ENCODE measurements around the gene OR6F1.
"Not testable (repeated sequence)": the region's sequence is repeated elsewhere in the genome, so short reads cannot be mapped to it uniquely, and the experiment has no call there.

OR6F1 gene

GRCh38 chr1:247716546-247716945 is at the start of gene OR6F1:
Gene OR6F1, minus strand, starts transcription at chr1:247716646. Its CDS starts 3,891 bp downstream, at chr1:247712755.
- no peak for DNase-seq (ENCODE audit: extremely low read depth in 1 of 2, low read depth in 1 of 2)

- DNase-seq (ENCODE audit: extremely low read depth in 1 of 2, low read depth in 1 of 2): no peak
Measured at GRCh38 chr1:247760456-247760855, 44.0 kb upstream of the OR6F1 start, which contains the start of gene OR1C1. Gene OR1C1, minus strand, starts transcription at chr1:247760556. Its CDS starts 2,150 bp downstream, at chr1:247758406.

- DNase-seq (ENCODE audit: extremely low read depth in 1 of 2, low read depth in 1 of 2): not testable (repeated sequence)
Measured at GRCh38 chr1:247754311-247754710, 37.9 kb upstream of the OR6F1 start.

GRCh38 chr1:247749870-247750269 is 33.4 kb upstream of the OR6F1 start:
- DNase-seq (ENCODE audit: extremely low read depth in 1 of 2, low read depth in 1 of 2): no peak

GRCh38 chr1:247748041-247748440 is 31.6 kb upstream of the OR6F1 start, which contains the start of gene OR14A2:
Gene OR14A2, minus strand, starts transcription at chr1:247748141.
- no peak for DNase-seq (ENCODE audit: extremely low read depth in 1 of 2, low read depth in 1 of 2)

- DNase-seq (ENCODE audit: extremely low read depth in 1 of 2, low read depth in 1 of 2): no peak
Measured at GRCh38 chr1:247747616-247748015, 31.2 kb upstream of the OR6F1 start.

- DNase-seq (ENCODE audit: extremely low read depth in 1 of 2, low read depth in 1 of 2): no peak
Measured at GRCh38 chr1:247746391-247746935, 30.0 kb upstream of the OR6F1 start.

GRCh38 chr1:247742215-247742760 is 25.8 kb upstream of the OR6F1 start:
- DNase-seq (ENCODE audit: extremely low read depth in 1 of 2, low read depth in 1 of 2): not testable (repeated sequence)

- no peak for DNase-seq (ENCODE audit: extremely low read depth in 1 of 2, low read depth in 1 of 2)
Measured at GRCh38 chr1:247741756-247742155, 25.3 kb upstream of the OR6F1 start.

GRCh38 chr1:247740721-247741120 is 24.3 kb upstream of the OR6F1 start:
- no peak for DNase-seq (ENCODE audit: extremely low read depth in 1 of 2, low read depth in 1 of 2)

- no peak for DNase-seq (ENCODE audit: extremely low read depth in 1 of 2, low read depth in 1 of 2)
Measured at GRCh38 chr1:247738315-247738714, 21.9 kb upstream of the OR6F1 start, which contains the start of gene OR14K1. Gene OR14K1, plus strand, starts transcription at chr1:247738615. Its CDS starts 0 bp downstream, at chr1:247738615.

- DNase-seq (ENCODE audit: extremely low read depth in 1 of 2, low read depth in 1 of 2): no peak
Measured at GRCh38 chr1:247721222-247721621, 4.8 kb upstream of the OR6F1 start.

GRCh38 chr1:247713753-247714152 is 2.7 kb downstream of the OR6F1 start:
- DNase-seq (ENCODE audit: extremely low read depth in 1 of 2, low read depth in 1 of 2): no peak

GRCh38 chr1:247710681-247711080 is 5.8 kb downstream of the OR6F1 start:
- not testable (repeated sequence) for DNase-seq (ENCODE audit: extremely low read depth in 1 of 2, low read depth in 1 of 2)

- no peak for DNase-seq (ENCODE audit: extremely low read depth in 1 of 2, low read depth in 1 of 2)
Measured at GRCh38 chr1:247701338-247701737, 15.1 kb downstream of the OR6F1 start.

- DNase-seq (ENCODE audit: extremely low read depth in 1 of 2, low read depth in 1 of 2): no peak
Measured at GRCh38 chr1:247681288-247681897, 35.1 kb downstream of the OR6F1 start.

- DNase-seq (ENCODE audit: extremely low read depth in 1 of 2, low read depth in 1 of 2): no peak
Measured at GRCh38 chr1:247680171-247680570, 36.3 kb downstream of the OR6F1 start.

- no peak for DNase-seq (ENCODE audit: extremely low read depth in 1 of 2, low read depth in 1 of 2)
Measured at GRCh38 chr1:247679639-247680038, 36.8 kb downstream of the OR6F1 start, which contains the start of gene OR13G1. Gene OR13G1, minus strand, starts transcription at chr1:247679739. Its CDS starts 6,698 bp downstream, at chr1:247673041.

- DNase-seq (ENCODE audit: extremely low read depth in 1 of 2, low read depth in 1 of 2): no peak
Measured at GRCh38 chr1:247669225-247669624, 47.2 kb downstream of the OR6F1 start.

Data from activated CD8-positive, alpha-beta memory T cell treated with anti-CD3 and anti-CD28 coated beads for 1 hour (primary cell).